A673 (cell line): Measurements from ENCODE around the gene NOL11.

Experiments used
- EZH2 ChIP-seq: fragments of 200-600 bp; sonication (generic); IDR thresholded peaks from 2 replicates; pipeline ENCODE4 v1.6.1; 2017; ENCODE audit warnings: borderline replicate concordance, low read depth, mild to moderate bottlenecking, mixed read lengths, antibody characterized with exemption, low read length; ENCODE audit not compliant: poor library complexity, severe bottlenecking
- TF ChIP-seq, protein P1 (sequence below): fragments of 300-800, 200-600 bp; sonication (generic); conservative IDR thresholded peaks from 2 replicates; pipeline ENCODE4 v1.5.1; 2017; ENCODE audit warnings: low read depth, mild to moderate bottlenecking, antibody characterized with exemption, low read length, moderate library complexity, mixed read lengths

DNA sequence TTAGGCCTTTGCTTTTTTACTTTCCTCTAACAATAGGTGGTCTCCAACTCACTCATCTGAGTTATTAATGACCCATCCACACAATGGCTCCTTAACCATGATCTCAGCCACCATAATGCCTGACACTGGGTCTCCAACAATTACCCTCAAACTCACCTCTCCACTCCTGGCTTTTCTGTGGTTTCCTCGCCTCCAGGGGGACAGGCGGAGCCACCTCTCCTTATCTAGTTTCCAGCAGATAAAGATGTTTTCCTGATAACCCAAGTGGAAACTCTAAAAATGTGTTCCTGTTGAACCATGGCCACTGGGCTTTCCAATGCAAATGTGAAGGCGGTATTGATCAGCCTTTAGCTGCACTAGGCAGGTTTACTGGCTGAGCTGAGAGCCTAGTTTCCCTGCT is 9.4 kb upstream of the NOL11 start:
- TF ChIP-seq EZH2, result no peak
- TF ChIP-seq, protein P1, sequence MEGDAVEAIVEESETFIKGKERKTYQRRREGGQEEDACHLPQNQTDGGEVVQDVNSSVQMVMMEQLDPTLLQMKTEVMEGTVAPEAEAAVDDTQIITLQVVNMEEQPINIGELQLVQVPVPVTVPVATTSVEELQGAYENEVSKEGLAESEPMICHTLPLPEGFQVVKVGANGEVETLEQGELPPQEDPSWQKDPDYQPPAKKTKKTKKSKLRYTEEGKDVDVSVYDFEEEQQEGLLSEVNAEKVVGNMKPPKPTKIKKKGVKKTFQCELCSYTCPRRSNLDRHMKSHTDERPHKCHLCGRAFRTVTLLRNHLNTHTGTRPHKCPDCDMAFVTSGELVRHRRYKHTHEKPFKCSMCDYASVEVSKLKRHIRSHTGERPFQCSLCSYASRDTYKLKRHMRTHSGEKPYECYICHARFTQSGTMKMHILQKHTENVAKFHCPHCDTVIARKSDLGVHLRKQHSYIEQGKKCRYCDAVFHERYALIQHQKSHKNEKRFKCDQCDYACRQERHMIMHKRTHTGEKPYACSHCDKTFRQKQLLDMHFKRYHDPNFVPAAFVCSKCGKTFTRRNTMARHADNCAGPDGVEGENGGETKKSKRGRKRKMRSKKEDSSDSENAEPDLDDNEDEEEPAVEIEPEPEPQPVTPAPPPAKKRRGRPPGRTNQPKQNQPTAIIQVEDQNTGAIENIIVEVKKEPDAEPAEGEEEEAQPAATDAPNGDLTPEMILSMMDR, result no peak
